Upper lobe of left lung (tissue), 6 donors: Measurements from ENCODE around the gene PARN. TPM values are rescaled to one million over a fixed set of nuclear protein-coding genes. Genes with fewer than 3 reads are reported as not detected.

Experiments
- ATAC-seq, 2 donors: fragments of 200-7000 bp; cut with Tn5 transposase; one replicate each; pipeline ENCODE4 v1.9.1; 2022; ENCODE audit warnings: mild to moderate bottlenecking in 2 of 2, moderate library complexity in 2 of 2; ENCODE audit not compliant: low FRiP score in 2 of 2
- DNase-seq, 2 donors: peaks; one replicate each; pipeline ENCODE4 v3.0.0-alpha.2; 2019 to 2020
- H3K27ac ChIP-seq, 4 donors: fragments of 200-600 bp; sonication (generic); one replicate each; pipeline ENCODE4 v1.5.1; 2016 to 2019
- H3K27me3 ChIP-seq, 4 donors: fragments of 200-600 bp; sonication (generic); one replicate each; pipeline ENCODE4 v1.5.1; 2017 to 2019
- H3K36me3 ChIP-seq, 4 donors: fragments of 200-600 bp; sonication (generic); one replicate each; pipeline ENCODE4 v1.5.1; 2016 to 2019
- H3K4me1 ChIP-seq, 4 donors: fragments of 200-600 bp; sonication (generic); one replicate each; pipeline ENCODE4 v1.5.1; 2018 to 2019
- H3K4me3 ChIP-seq, 4 donors: fragments of 200-600 bp; sonication (generic); one replicate each; pipeline ENCODE4 v1.5.1; 2017 to 2019; ENCODE audit warnings: mild to moderate bottlenecking in 2 of 4, moderate library complexity in 1 of 4
- H3K9me3 ChIP-seq, 4 donors: fragments of 200-600 bp; sonication (generic); one replicate each; pipeline ENCODE4 v1.5.1; 2018 to 2019
- EP300 ChIP-seq, 4 donors: sonication (generic); formaldehyde crosslinking; IDR thresholded peaks; one replicate each; pipeline ENCODE4 v1.5.1; 2017; ENCODE audit warnings: antibody characterized with exemption in 4 of 4, control low read depth in 2 of 4
- POLR2A ChIP-seq, 4 donors: fragments of 450-650 bp; IDR thresholded peaks; one replicate each; pipeline ENCODE4 v1.5.1; 2016 to 2017; ENCODE audit warnings: antibody characterized with exemption in 4 of 4, mild to moderate bottlenecking in 2 of 4
- POLR2AphosphoS5 ChIP-seq, 2 donors: sonication (generic); formaldehyde crosslinking; IDR thresholded peaks; one replicate each; pipeline ENCODE4 v1.5.1; 2017; ENCODE audit warnings: antibody characterized with exemption in 2 of 2
- WGBS, 2 donors: methylation state at CpG; one replicate each; pipeline ENCODE4 v1.1.5; 2017 to 2018; 5-methylcytosine and 5-hydroxymethylcytosine counted together
- total RNA-seq, 6 donors: library from RNA; depleted of rRNA in 4 of 6; stranded (reverse); fragments of >200 nt in 4 of 6; gene quantifications; one replicate each; pipeline versions ENCODE4 v1.1.0 to v1.2.1, GENCODE V29; 2016 to 2021
- TF ChIP-seq, protein P1 (sequence below), 6 experiments: fragments of 450-650 bp in 4 of 6; fragments of 200-600 bp in 2 of 6; sonication (generic) in 2 of 6; IDR thresholded peaks; one replicate each; pipeline ENCODE4 v1.5.1; 2016 to 2019; ENCODE audit warnings: antibody characterized with exemption in 6 of 6
- donor health status: DM: no; HTN: no; CAD: no; lungs with moderate emphysema.
- donor health status: DM: no; HTN: yes; CAD: no; lungs with severe emphysema.

Gene PARN
- total RNA-seq, 6 donors from 2014 or later: 25.6 to 133 (median 37.3) TPM

DNA sequence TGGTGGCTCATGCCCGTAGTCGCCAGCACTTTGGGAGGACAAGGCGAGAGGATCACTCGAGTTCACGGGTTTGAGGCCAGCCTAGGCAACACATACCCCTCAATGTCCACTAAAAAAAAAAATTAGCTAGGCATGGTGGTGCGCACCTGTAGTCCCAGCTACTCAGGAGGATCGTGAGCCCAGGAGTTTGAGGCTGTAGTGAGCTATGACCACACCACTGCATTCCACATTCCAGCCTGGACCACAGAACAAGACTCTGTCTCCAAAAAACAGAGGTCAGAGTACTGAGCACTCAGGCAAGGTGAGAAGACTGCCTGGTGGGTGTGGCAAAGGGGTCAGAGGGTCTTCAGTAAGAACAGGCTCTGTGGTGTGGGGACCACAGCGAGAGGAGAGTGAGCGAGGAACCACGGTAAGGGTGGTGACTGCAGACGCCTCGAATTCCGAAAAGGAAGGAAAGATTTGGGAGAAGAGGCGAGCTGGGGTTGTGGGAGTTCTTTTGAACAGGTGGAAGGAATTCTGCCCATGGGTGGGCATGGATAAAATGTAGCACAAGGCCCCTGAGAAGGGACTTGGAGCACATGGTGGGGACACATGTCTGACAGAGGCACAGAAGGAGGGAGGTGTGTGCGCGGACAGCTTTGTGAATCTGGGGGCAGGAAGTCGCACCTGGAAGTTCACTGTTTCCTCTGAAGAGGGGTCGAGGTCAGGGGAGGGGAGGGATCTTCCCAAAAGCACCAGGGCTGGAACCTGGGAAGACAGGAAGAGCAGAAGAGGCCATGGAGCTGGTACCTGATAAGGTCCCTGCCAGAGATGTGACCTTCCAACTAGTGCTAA is 134.6 kb downstream of the PARN start:
- Histone ChIP-seq H3K4me3 (no peak overlapping the region), H3K9me3 (no peaks in the 10 kb centered on the region), H3K4me1 (peaks cover 0 to 5% (median under 1%) of the 10 kb centered on the region in 4 donors), H3K27ac (no peak overlapping the region), H3K27me3 (no peaks in the 10 kb centered on the region), H3K36me3 (no peaks in the 10 kb centered on the region)
- ATAC-seq: no peak
- DNase-seq: no peak
- TF ChIP-seq, protein P1, sequence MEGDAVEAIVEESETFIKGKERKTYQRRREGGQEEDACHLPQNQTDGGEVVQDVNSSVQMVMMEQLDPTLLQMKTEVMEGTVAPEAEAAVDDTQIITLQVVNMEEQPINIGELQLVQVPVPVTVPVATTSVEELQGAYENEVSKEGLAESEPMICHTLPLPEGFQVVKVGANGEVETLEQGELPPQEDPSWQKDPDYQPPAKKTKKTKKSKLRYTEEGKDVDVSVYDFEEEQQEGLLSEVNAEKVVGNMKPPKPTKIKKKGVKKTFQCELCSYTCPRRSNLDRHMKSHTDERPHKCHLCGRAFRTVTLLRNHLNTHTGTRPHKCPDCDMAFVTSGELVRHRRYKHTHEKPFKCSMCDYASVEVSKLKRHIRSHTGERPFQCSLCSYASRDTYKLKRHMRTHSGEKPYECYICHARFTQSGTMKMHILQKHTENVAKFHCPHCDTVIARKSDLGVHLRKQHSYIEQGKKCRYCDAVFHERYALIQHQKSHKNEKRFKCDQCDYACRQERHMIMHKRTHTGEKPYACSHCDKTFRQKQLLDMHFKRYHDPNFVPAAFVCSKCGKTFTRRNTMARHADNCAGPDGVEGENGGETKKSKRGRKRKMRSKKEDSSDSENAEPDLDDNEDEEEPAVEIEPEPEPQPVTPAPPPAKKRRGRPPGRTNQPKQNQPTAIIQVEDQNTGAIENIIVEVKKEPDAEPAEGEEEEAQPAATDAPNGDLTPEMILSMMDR (IDR thresholded peaks at IDR 0.05): no peak
- TF ChIP-seq POLR2AphosphoS5 (IDR thresholded peaks at IDR 0.05): no peak
- TF ChIP-seq EP300 (IDR thresholded peaks at IDR 0.05): no peak
- TF ChIP-seq POLR2A (IDR thresholded peaks at IDR 0.05): no peak
- WGBS, 2 donors: 90 to 97% methylated on average over 18 of the region's 18 CpGs

DNA sequence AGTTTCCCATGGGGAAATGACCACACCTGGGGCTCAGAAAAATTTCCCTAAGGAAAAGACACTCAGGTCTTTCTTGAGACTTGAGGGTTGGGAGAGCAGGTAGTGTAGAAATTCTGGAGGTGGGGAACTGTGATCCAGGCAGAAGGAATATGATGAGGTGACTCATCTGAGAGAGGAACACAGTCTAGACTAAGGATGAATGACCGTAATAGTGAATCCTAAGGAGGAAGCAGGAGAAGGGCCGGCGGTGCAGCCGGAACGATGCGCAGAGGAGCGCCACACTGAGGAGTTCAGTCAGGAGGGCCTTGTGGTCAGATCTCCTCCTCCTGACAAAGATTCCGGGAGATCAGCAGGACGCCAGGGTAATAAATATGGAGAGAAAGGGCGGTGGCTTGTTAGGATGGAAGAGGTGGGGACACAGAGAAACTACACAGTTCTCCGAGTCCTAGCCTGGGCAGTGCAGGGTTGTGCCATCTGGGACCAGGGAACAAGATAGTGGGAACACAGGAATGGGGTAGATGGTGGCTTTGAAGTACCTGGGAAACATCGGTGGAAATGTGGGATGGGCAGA is 135.6 kb downstream of the PARN start:
- Histone ChIP-seq H3K27me3 (no peaks in the 10 kb centered on the region), H3K9me3 (no peaks in the 10 kb centered on the region), H3K4me3 (no peak overlapping the region), H3K36me3 (no peaks in the 10 kb centered on the region), H3K4me1 (peaks cover 0 to 5% (median 0%) of the 10 kb centered on the region in 4 donors), H3K27ac (no peak overlapping the region)
- DNase-seq: peak in 1 of 2 donors; percentile 49
- TF ChIP-seq POLR2A (IDR thresholded peaks at IDR 0.05): no peak
- TF ChIP-seq EP300 (IDR thresholded peaks at IDR 0.05): no peak
- no peak for TF ChIP-seq POLR2AphosphoS5 (IDR thresholded peaks at IDR 0.05)
- TF ChIP-seq, protein P1 (IDR thresholded peaks at IDR 0.05): no peak
- no peak for ATAC-seq
- 96 to 97% methylated on average over 12 of the region's 12 CpGs for WGBS, 2 donors

DNA sequence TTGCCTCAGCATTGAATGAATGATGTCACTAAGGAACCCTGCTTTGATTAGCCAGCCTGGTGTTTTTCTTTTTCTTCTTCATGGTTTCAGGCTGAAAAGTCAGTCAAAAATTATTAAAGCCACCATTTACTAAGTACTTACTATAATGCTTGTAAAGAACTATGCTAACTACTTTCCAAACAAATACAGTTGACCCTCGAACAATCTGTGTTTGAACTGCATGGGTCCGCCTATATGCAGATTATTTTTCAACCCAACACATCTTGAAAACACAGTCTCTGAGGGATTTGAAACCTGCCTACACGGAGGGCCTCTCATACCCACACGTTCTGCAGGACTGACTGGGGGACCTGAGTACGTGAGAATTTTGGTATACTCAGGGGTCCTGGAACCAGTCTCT is 136.3 kb downstream of the PARN start:
- H3K36me3 ChIP-seq: no peaks in the 10 kb centered on the region
- H3K27ac ChIP-seq: no peak overlapping the region
- H3K4me3 ChIP-seq: no peak overlapping the region
- no peaks in the 10 kb centered on the region for H3K27me3 ChIP-seq
- H3K4me1 ChIP-seq: peaks cover 0 to 5% (median 0%) of the 10 kb centered on the region in 4 donors
- DNase-seq (no peak), ATAC-seq (no peak)
- WGBS, 2 donors: 91% methylated on average over 5 of the region's 5 CpGs
- H3K9me3 ChIP-seq: no peaks in the 10 kb centered on the region
- TF ChIP-seq POLR2AphosphoS5 (IDR thresholded peaks at IDR 0.05) (no peak), EP300 (IDR thresholded peaks at IDR 0.05) (no peak), POLR2A (IDR thresholded peaks at IDR 0.05) (no peak)
- TF ChIP-seq, protein P1 (IDR thresholded peaks at IDR 0.05): no peak

DNA sequence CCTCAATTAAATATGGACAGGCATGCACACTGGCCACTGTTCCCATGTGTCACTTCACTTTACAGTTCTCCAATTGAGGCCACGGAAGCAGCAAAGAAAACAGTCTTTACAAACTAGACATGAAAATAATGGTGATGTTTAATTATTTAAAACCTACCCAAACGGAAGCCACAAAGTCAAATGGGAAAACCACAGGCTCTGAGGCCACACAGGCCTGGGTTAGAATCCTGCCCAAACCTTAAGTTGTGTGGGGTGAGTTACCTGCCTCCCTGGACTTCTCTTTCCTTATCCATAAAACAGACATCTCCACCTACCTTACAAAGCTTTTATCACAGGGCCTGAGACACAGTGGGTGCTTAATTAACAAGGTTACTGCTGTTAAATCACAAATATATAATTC is 137.4 kb downstream of the PARN start:
- WGBS, 2 donors: 55 to 58% methylated on average over 2 of the region's 2 CpGs
- H3K4me1 ChIP-seq: peaks cover under 1 to 7% (median 3%) of the 10 kb centered on the region in 4 donors

More for the DNA sequence above, 137.4 kb downstream of the PARN start:
- H3K4me3 ChIP-seq: no peak overlapping the region
- DNase-seq: no peak
- H3K27me3 ChIP-seq: no peaks in the 10 kb centered on the region
- H3K36me3 ChIP-seq: no peaks in the 10 kb centered on the region
- no peak for ATAC-seq
- no peaks in the 10 kb centered on the region for H3K9me3 ChIP-seq
- no peak for TF ChIP-seq EP300 (IDR thresholded peaks at IDR 0.05)
- TF ChIP-seq, protein P1 (IDR thresholded peaks at IDR 0.05): no peak
- TF ChIP-seq POLR2AphosphoS5 (IDR thresholded peaks at IDR 0.05): no peak
- no peak for TF ChIP-seq POLR2A (IDR thresholded peaks at IDR 0.05)
- H3K27ac ChIP-seq: no peak overlapping the region
